ENCODE measurements around the gene CACNA1G.

- TF ChIP-seq, protein P1, sequence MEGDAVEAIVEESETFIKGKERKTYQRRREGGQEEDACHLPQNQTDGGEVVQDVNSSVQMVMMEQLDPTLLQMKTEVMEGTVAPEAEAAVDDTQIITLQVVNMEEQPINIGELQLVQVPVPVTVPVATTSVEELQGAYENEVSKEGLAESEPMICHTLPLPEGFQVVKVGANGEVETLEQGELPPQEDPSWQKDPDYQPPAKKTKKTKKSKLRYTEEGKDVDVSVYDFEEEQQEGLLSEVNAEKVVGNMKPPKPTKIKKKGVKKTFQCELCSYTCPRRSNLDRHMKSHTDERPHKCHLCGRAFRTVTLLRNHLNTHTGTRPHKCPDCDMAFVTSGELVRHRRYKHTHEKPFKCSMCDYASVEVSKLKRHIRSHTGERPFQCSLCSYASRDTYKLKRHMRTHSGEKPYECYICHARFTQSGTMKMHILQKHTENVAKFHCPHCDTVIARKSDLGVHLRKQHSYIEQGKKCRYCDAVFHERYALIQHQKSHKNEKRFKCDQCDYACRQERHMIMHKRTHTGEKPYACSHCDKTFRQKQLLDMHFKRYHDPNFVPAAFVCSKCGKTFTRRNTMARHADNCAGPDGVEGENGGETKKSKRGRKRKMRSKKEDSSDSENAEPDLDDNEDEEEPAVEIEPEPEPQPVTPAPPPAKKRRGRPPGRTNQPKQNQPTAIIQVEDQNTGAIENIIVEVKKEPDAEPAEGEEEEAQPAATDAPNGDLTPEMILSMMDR (IDR thresholded peaks at IDR 0.05; ENCODE audit: low read depth, low read length, poor library complexity, severe bottlenecking), result no peak
- TF ChIP-seq EZH2phosphoT487 (IDR thresholded peaks at IDR 0.05; ENCODE audit: borderline replicate concordance, low read length), result no peak
Observed at GRCh38 chr17:50593321-50593720, 32.8 kb downstream of the CACNA1G start.
